Stimulated activated CD4-positive, alpha-beta T cell treated with anti-CD3 and anti-CD28 coated beads, Interleukin-4, amount 100 ng/mL, for 1 hour (primary cell): ENCODE data around the gene SLC25A6.
"Not testable (repeated sequence)": the region's sequence is repeated elsewhere in the genome, so short reads cannot be mapped to it uniquely, and the experiment has no call there.

Experiments
- DNase-seq: peaks from one replicate; pipeline ENCODE4 v3.0.0-alpha.2; 2020

SLC25A6 gene

GRCh38 chrX:1351981-1352714 is 39.8 kb downstream of the SLC25A6 start:
- no peak for DNase-seq

DNA sequence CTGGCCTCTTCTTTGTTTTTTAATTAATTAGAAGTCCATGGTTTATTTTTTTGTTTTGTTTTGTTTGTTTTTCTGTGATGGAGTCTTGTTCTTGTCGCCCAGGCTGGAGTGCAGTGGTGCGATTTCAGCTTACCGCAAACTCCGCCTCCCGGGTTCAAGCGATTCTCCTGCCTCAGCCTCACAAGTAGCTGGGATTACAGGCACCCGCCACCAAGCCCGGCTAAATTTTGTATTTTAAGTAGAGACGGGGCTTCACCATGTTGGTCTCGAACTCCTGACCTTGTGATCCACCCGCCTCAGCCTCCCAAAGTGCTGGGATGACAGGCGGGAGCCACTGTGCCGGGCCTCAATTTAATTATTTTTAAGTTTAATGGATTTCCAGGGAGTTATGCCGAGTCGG is 42.3 kb downstream of the SLC25A6 start:
- DNase-seq: not testable (repeated sequence)

GRCh38 chrX:1341545-1342184 is 50.2 kb downstream of the SLC25A6 start:
- no peak for DNase-seq

DNA sequence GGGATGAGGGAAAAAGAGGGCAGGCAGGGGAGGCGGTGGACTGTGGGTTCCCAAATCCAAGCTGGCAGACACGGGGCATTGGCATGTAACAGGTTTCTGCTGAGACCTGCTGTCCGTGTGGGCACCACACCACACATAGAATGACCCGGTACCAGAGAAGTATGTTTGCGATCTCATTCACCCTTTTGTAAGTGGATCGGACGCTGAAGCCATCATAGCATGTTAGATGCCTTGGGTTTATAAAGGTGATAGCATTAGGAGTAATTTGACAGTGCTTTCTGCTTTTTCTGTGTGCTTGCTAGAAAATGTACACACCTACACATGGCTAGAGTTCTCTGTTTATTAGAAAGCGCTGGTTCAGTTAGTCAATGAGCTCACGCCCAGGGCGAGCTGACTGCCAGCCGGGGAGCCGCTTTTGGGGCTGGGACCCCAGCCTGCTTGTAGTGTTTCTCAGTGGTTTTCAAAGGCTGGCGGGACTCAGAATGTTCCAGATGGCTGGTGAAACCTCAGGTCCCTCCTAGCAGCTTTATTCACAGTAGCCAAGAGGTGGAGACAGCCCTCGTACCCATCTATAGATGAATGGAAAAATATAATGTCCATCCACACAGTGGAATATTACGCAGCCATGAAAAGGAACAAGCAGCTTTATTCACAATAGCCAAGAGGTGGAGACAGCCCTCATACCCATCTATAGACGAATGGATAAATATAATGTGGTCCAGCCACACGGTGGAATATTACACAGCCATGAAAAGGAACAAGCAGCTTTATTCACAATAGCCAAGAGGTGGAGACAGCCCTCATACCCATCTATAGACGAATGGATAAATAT is 54.7 kb downstream of the SLC25A6 start:
- no peak for DNase-seq

DNA sequence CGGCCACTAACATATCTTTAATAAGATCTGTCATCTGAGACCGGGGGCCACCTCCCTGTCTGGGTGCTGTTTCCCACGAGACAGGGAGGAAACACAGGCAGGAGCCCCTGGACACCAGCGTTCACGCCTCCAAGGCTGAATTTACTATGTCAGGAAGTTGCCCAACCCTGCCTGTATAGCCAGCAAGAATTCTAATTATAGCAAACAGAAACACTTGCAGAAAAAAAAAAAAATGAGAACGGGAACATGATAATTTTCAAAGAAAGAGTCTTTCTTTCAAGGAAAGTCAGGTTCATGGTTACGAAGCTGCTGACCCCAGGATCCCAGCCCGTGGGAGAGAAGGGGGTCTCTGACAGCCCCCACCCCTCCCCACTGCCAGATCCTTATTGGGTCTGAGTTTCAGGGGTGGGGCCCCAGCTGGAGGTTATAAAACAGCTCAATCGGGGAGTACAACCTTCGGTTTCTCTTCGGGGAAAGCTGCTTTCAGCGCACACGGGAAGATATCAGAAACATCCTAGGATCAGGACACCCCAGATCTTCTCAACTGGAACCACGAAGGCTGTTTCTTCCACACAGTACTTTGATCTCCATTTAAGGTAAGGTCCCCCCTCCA is 55.5 kb downstream of the SLC25A6 start, which contains the start of gene IL3RA:
Gene IL3RA (plus strand): TSS at position 455 of the 613 bp plus-strand sequence. CDS start 4,981 bp downstream, outside the sequence.
- no peak for DNase-seq
